Testis (tissue), 2 donors: ENCODE measurements around the gene ZNF236.

ENCODE experiments used
- POLR2A ChIP-seq: fragments of 450-650 bp; IDR thresholded peaks from one replicate; pipeline ENCODE4 v1.6.1; 2017; ENCODE audit warnings: antibody characterized with exemption, mild to moderate bottlenecking, moderate library complexity
- TF ChIP-seq, protein P1 (sequence below), 3 experiments: fragments of 450-650 bp in 2 of 3; fragments of 200-600 bp in 1 of 3; sonication (generic) in 1 of 3; IDR thresholded peaks; one replicate each; pipeline ENCODE4 v1.5.1; 2016 to 2019; ENCODE audit warnings: antibody characterized with exemption in 3 of 3, mild to moderate bottlenecking in 2 of 3, moderate library complexity in 1 of 3

DNA sequence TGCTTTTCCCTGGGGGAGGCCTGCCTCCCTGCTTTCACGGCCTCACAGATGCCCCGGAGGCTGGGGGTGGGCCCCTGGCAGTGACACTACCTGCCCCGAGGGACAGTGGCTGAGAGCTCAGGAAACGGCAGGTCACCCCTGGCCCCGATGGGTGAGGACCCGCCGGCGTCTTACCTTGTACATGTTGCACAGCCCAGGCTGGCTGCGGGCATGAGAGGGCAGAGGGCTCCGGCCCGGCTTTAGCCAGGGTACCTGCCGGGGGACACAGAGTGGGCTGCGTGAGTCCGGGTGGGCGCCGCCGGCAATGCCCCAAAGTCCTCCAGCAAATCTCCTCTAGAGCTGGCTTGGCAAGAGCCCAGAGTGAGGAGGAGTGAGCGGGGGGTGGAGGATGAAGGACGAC is 187.3 kb downstream of the ZNF236 start:
- TF ChIP-seq, protein P1, sequence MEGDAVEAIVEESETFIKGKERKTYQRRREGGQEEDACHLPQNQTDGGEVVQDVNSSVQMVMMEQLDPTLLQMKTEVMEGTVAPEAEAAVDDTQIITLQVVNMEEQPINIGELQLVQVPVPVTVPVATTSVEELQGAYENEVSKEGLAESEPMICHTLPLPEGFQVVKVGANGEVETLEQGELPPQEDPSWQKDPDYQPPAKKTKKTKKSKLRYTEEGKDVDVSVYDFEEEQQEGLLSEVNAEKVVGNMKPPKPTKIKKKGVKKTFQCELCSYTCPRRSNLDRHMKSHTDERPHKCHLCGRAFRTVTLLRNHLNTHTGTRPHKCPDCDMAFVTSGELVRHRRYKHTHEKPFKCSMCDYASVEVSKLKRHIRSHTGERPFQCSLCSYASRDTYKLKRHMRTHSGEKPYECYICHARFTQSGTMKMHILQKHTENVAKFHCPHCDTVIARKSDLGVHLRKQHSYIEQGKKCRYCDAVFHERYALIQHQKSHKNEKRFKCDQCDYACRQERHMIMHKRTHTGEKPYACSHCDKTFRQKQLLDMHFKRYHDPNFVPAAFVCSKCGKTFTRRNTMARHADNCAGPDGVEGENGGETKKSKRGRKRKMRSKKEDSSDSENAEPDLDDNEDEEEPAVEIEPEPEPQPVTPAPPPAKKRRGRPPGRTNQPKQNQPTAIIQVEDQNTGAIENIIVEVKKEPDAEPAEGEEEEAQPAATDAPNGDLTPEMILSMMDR (IDR thresholded peaks at IDR 0.05): no peak
- TF ChIP-seq POLR2A: no peak
